ENCODE data around the gene ZFP36L2.

The ZFP36L2 gene

DNA sequence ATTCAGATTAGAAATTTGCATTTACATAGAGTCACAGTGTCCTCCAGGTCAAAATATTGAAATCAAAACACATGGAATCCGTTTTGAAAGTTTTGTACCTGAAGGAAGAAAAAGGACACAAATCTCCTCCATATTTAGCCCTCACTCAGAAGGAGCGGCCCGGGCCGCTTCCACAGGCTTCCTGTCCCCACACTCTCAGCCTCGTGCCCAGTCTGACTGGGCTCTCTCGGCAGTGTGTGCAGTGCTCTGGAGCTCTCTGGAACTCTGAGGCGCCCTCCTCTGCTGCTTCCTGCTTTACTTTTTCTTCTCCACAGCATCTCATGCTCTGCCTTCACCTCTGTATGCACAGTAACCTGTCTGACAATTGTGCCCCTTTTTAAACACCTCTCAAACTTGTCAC is 22.2 kb upstream of the ZFP36L2 start:
- DNase-seq (ENCODE audit: low read depth), result no peak

DNA sequence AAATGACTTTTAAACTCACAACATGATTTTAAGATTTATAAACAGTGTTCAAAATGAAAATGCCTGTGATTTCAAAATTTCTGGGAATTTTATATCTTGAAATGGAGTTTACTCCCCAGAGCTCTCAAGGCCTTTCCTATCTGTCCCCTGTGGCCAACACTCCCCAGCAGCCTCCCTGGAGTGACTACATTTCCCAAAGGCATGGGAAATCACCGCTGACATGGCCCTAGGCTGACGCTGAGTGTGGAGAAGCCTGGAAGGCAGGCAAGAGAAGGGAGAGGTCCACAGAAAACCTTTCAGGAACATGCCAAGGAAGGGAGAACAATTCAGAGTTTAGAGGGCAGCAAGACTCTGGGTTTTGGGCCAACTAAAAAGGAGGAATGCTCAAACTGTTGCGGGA is 20.2 kb upstream of the ZFP36L2 start:
- no peak for DNase-seq (ENCODE audit: low read depth)

DNA sequence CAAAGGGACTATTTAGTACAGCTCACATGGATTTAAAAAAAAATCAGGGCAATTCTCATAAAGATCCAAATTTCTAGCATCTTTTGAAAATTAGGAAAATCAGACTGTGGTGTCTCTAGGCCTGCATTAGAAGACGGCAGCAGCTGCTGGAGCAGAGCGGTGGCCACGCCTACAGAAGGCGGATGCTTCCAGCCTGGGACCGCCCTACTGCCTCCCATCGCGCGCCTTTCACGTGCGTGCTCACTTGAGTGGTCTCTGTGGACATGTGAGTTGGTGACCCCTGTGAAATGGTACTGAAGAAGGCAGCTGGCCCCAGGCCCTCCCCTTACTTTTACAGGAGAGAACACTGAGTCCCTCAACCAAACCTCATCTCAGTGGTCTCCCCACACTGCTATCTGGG is 15.2 kb upstream of the ZFP36L2 start:
- no peak for DNase-seq (ENCODE audit: low read depth)

DNA sequence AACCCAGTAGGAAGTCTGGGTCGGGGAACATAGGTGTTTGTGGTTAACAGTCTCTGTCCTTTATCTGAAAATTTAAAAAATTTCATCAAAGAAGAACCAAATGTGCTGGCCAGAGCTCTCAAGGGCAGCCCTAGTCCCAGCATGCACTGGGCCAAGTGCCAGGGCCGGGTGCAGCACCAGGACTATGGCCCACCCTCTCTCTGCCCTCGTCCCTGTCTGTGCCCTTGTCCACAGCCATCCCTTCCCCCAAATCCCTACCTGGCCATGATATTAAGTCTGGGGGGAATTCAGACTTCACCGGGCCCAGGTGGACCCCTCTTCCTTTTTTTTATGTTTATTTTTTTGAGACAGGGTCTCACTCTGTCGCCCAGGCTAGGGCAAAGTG is 14.4 kb upstream of the ZFP36L2 start:
- no peak for DNase-seq (ENCODE audit: low read depth)

DNA sequence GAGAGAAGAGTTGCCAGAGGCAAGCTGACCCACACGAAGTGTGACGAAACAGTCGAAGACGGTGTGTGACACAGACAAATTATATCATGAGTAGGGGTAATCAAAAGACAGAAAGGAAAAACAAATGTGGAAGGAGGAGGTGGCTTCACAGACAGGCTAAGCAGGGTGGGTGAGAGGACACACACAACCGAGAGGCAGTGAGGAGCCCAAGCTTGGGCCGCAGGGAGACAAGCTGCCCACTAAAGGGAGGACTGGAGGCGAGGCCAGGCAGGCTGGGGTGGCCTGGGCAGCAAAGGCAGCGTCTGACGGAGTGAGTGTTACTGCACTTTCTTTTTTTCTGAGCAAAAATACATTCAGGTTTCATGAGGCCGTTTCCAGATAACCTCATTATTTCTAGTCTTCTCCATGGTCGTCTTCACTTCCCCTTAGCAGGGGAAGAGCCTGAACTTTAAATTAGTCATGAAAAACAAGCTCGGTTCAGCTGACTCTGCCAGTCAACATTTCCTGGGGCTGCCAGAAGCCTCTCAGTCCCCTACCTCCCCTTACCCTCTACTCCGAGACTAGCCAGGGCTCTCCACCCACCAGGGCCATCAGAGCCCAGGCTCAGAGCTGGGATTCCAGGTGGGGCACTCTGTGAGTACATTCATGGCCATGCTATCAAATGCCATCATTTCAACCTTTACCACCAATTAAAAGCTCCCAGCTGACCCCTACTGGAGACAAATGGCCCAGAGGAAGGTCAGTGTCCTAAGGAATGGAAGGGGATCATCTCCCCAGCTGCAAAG is 13.8 kb upstream of the ZFP36L2 start:
- no peak for DNase-seq (ENCODE audit: low read depth)

DNA sequence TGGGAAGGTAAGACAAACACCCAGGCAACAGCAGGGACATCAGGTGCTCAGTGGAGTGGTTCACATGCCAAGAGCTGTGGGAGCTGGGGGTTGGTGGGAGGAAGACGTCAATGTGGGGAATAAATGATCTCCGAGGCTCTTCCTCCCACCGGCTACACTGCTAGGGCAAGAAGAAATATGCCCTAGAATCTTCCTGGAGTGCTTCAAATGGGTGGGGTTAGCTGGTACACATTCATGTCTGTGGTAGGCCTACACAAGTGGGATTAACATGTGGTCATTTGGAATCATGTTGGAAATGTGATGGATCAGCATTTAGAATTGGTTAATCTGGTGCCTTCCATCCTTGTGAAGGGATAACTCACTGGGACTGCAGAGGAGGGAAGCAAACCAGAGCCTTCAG is 12.4 kb upstream of the ZFP36L2 start:
- no peak for DNase-seq (ENCODE audit: low read depth)

DNA sequence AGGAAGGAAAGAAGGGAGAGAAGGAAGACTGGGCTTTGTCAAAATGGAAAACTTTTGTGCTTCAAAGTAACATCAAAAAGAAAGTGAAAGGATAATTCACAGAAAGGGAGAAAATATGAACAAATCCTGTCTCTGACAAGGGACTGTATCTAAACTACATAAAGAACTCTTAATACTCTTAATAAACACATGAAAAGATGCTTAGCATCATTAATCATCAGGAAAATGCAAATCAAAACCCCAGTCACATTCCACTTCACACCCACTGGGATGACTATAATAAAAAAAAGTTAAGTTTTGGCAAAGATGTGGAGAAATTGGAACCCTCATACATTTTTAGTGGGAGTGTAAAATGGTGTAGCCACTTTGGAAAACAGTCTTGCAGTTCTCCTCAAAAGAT is 11.8 kb upstream of the ZFP36L2 start:
- no peak for DNase-seq (ENCODE audit: low read depth)

DNA sequence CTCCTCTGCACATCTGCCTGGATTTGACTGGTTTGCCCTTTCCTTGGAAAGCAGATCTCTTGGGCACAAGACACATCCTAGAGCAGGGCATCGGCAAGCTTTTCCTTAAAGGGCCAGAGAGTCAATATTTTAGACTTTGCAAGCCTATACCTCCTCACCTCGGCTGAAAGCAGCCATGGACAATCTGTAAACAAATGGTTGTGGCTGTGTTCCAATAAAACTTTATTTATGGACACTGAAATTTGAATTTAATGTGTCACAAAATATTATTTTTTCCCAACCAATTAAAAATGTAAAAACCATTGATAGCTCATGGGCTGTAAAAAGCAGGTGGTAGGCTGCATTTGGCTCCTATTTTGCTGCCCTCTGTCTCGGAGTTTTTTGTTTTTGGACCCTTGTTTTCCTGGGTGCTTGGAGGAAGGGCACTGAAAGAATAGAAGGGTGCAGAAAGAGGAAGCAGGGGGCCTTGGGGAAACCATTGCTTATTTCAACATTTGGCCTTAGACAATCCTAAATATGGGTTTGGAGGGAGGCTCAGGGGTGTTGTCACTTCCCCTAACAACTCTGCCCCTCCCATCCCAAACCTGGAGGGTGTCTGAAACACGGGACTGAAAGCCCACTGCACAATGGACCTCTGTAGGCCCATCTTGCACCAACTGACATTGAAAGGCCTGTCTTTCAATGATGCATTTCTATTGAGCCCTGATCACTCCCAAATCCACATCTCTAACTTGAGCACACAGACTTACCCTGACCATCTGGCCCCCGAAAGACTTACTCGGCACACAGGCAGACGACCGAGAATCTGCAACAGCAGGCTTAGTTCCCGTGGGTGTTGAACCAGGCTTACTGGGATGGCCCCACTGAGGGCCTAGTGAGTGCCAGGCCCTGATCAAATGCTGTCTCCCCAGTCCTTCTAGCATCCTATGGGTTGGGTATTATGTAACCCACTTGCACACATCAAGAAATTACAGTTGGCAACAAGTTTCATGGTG is 7.1 kb upstream of the ZFP36L2 start:
- DNase-seq (ENCODE audit: low read depth), result no peak

DNA sequence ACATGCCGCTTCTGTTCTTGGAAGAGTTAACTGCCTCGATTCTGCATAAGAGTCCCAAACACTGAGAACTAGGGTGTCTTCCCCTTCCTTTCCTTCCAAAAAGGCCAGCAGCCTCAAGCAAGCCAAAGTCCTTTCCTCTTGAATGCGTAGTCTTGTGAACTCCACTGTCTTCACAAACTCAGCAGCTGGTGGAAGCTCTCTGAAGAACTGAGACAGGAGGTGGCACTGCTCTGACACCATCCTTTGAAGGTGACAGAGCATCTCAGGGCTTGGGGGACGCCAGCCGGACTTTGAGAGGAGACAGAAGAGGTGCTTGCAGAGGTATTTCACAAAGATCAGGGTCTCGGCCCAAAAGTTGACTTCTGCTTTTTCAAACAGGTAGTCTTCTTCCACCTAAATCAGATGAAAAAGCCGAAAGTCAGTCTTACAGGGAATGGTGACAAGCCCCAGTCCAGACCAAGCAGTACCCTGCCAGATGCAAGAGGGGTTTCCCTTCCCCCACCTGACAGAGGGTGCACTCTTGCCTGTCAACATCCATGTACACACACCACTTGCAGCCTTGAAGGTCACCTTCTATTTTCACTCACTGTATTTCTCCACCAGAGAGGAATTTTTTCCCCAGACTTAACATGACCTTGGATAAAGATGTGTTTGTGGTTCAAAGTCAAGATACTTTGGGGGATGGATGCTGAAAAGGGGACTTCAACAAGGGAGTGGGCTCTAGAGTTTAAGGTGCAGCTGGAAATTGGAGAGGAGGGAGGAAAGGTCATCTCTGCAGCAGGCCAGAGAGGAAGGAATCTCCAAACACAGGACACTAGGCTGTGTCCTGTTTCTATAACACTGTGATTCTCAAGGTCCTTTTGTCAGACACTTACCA is 4.8 kb upstream of the ZFP36L2 start:
- no peak for DNase-seq (ENCODE audit: low read depth)

DNA sequence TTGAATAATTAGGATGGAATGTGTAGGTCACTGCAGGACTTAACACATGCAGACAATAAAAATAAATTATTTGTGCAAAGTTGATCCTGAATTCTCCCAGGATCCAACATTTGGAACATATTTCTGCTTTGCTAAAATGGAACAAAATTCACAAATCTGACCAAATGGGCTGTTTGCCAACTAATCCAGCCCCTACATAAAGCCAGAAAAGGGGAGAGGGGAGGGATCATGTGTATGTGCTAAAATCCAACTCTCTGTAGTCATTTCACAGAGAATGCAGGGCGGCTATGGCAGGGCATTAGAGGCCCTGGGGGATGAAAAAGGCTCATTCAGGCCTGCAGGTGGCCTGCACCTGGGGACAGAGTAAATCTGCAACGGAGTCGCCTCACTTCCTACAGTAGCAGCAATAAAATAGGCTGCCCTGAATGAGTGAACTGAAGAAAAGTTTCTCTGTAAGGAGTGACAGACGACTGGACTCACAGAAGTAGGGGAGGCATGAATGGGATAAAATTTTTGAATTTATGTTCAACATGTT is 4.0 kb upstream of the ZFP36L2 start:
- DNase-seq (ENCODE audit: low read depth), result no peak

DNA sequence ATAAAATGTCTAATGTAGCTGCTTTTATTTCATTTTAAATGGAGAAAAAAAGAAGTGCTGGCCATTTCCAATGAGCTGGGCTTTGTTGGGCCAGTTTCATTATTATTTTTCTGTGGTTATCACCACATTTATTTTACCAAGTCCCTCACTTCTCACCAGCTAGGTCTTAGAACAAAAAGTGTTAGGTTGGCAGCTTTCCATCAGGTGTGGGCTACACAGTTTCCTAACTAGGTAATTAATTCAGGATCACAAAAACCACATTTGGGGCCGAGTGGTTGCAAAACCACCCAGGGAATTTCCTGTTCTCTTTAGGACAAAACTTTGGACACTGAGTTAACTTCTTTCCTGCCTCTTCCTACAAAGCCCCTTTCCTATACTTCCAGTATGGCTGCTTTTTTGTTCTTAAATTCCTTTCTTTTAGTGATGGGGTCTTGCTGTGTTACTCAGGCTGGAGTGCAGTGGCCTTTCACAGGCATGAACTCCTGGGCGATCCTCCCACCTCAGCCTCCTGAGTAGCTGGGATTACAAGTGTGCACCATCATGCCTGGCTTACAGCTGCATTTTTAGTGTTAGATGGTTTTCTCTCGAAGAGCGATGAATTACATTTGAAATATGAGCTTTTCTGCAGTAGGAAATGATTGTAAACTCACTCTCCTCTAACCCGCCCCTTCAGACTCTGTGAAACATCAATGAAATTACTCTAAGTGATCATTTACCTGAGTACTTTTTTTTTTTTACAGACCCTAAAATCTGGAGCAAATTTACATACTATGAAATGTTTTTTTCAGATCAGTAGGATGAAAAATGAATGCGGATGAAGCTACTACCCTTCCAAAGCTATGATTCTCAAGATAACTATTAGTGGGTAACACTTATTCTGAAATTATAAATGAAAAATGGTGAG is 2.6 kb upstream of the ZFP36L2 start:
- no peak for DNase-seq (ENCODE audit: low read depth)

DNA sequence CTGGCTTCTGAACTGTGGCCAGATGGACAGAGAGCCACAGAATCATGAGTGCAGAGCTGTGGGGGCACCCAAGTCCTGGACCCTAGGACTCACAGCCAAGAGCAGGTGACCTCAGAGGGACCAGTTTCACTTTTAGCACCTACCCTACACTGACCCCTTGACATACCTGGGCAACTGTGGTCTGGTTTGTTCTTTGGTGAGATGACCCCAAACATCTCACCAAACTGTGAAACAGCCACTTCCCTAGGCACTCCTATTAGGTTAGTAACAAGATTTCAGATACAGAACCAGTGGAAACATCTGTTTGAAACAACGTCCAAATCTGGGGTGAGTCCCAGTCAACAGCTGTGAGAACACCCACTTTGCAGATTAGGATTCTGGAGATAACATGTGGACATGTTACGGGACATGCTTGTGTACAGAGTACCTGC is 1.9 kb upstream of the ZFP36L2 start:
- DNase-seq (ENCODE audit: low read depth), result no peak

DNA sequence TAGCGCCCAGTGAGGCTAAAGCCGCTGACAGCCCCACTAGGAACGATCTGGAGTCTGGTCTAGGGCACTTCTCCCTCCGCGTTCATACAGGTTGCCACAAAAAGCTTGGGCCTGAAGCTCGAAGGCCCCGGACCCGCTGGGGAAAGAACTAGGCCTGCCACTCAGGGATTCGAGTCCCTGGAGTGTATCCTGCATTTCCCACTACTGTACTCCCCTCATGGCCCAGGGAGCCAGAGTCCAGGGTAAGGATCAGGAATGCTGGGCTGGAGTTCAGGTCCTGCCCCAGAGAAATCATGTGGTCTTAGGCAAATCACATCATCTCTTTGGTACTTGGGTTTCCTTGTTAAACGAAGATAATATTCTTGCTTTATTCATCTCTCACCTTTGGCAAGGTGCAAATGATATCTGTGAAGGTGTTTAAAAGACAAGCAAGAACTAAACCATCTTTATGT is 1.4 kb upstream of the ZFP36L2 start:
- DNase-seq (ENCODE audit: low read depth), result no peak

DNA sequence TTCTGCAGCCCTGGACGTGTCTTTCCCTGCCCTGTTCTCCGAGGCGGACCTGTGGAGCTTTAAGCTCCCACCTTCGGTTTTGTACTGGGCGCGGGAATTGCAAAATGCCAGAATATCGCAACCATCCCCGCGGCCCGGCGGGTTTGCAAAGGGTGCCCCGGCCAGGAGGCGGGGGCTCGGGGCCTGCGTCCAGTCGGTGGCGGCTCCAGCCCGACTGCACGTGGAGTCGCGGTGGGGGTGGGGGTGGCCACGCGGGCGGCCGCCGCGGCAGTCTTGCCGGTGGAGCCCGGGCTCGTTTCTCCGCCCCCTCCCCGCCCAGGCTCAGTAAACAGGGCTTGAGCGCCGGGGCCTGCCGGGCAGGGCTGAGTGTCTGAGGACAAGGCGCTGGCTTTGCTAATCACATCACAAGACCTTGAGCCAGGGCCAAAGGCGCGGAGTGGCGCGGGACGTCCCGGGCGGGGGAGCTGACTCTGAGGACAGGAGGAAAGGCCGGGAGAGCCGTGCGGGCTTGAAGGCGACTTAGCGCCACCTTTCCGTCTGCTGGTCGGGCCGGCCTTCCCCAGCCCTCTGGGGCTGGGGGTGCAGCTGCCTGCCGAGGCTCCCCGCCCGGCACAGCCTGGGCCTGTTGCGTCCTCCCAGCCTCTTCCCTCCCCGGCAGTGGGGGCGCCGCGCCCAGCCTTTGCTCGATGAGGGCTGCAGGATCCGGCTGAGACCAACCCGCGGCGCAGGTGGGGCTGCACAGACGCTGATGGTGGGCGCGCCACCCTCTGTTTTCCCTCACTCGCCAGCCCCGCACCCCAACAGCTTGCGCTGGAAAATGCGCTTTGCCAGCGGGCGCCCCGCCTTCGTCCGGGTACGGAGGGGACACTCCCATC is 786 bp upstream of the ZFP36L2 start:
- peak; percentile 37 for DNase-seq (ENCODE audit: low read depth)

DNA sequence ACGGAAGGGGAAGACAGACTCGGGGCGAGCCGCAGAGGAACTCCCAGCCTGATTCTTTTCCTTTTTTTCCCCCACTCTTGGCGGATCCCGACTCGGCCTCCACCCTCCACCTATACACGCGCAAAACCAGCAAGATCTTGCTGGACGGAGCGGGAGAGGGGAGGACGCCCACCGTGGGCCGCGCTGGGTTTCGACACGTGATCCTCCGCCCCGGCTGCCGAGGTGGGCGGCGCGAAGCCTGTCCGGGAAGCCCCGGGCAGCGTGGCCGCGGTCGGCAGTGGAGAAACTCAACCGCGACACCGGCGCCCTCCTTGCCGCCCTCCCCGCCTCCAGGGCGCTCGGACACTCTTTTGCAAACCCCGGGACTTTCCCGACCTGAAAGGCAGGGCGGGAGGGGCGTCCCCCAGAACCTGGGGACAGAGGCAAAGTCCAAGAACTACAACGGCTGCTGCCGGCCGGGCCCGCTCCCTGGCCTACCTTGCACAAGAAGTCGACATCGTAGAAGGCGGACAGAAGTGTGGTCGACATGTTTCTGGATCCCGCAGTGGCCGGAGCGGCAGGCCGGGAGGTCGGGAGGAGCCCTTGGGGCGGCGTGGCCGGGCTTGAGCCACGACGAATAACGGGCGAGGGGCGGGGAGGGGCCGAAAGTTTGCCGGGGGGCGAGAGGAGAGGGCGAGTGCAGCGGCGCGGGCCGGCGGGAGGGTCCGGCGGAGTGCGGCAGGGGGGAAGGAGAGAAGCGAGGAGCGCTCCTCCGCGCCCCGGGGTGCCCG is 433 bp downstream of the ZFP36L2 start:
- DNase-seq (ENCODE audit: low read depth), result peak; percentile 37

DNA sequence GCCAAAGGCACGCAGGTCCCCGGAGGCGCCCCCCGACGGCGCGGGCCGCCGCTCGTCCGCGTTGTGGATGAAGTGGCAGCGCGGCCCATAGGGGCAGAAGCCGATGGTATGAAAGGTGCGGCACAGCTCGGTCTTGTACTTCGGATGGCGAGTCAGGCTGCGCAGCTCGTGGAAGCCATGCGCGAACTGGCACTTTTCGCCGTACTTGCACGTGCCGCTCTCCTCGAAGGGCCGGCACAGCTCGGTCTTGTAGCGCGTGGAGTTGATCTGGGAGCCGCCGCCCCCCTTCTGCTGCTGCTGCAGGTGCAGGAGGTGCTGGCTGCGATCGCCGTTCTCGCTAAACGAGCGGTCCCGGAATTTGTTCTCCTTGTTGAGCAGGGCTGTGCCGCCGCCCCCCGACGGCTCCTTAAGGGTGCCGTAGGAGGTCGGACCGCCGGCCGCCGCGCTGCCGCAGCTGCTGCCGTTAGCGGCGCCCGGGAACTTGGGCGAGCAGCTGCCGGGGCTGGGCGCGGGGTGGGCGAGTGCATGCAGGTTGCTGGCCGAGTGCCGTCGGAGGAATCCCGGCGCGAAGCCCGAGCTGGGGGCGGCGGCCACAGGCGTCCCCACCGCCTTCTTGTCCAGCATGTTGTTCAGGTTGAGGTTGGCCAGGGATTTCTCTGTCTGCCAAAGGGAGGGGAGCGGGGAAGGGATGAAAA is 1.2 kb downstream of the ZFP36L2 start:
- peak; percentile 48 for DNase-seq (ENCODE audit: low read depth)

DNA sequence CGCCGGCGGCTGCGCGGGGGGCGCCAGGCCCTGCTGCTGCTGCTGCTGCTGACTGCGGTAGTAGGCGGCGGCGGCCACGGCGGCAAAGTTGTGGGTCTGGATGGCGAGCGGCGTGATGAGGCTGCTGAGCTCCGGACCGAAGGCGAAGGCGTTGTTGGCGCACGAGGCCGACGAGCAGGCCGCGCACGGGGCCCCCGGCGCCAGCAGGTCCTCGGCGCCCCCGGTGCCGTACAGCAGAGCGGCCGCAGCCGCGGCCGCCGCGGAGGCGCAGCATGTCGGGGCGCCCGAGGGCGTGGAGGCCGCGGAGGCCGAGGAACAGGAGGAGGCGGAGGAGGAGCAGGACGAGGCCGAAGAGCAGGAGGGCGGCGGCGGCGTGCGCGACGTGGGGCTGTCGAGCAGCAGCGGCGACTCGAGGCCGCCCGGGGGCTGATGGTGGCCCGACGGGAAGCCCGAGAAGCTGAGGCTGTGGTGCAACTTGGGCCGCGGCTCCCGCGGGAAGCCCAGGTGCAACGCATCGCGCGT is 1.8 kb downstream of the ZFP36L2 start:
- peak; percentile 20 for DNase-seq (ENCODE audit: low read depth)

DNA sequence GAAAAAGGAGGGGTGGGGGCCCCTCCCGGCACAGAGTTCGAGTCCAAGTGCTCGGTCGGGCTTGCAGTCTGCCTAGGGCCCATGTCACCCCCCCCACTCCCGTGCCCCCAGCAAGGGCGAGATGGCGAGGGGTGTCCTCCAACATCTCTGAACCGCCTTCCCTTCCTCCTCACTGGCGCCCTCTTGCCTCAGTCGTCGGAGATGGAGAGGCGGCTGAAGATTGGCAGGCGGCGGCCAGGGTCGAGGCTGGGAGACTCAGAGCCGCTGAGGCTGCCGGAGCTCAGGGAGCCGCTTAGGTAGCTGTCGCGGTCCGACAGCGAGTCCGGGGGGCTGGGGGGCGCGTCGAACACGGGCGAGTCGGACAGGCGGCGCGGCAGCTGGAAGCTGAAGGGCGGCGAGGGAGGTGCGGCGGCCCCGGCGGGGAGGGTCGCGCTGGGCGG is 2.3 kb downstream of the ZFP36L2 start:
- DNase-seq (ENCODE audit: low read depth), result peak; percentile 56
